ENCODE measurements around the gene MGMT.

- TF ChIP-seq POLR2A (IDR thresholded peaks at IDR 0.05; ENCODE audit: low read depth, low read length): no peak
- no peak for TF ChIP-seq POLR2AphosphoS5 (IDR thresholded peaks at IDR 0.05; ENCODE audit: insufficient read depth, low read depth, low read length)
- TF ChIP-seq, protein P1, sequence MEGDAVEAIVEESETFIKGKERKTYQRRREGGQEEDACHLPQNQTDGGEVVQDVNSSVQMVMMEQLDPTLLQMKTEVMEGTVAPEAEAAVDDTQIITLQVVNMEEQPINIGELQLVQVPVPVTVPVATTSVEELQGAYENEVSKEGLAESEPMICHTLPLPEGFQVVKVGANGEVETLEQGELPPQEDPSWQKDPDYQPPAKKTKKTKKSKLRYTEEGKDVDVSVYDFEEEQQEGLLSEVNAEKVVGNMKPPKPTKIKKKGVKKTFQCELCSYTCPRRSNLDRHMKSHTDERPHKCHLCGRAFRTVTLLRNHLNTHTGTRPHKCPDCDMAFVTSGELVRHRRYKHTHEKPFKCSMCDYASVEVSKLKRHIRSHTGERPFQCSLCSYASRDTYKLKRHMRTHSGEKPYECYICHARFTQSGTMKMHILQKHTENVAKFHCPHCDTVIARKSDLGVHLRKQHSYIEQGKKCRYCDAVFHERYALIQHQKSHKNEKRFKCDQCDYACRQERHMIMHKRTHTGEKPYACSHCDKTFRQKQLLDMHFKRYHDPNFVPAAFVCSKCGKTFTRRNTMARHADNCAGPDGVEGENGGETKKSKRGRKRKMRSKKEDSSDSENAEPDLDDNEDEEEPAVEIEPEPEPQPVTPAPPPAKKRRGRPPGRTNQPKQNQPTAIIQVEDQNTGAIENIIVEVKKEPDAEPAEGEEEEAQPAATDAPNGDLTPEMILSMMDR (IDR thresholded peaks at IDR 0.05; ENCODE audit: extremely low read depth in 1 of 2, insufficient read depth in 1 of 2, low read depth in 1 of 2, low read length in 2 of 2): no peak
- no peak for TF ChIP-seq EZH2 (IDR thresholded peaks at IDR 0.05; ENCODE audit: borderline replicate concordance, low read depth, low read length, severe bottlenecking)
These were observed 86.9 kb downstream of the MGMT start for GRCh38 chr10:129553928-129554327.
